ENCODE measurements around the gene C10orf53. TPM values are rescaled to one million over a fixed set of nuclear protein-coding genes. Genes with fewer than 3 reads are reported as not detected.

Gene C10orf53
- total and polyA plus RNA-seq, 2 of the 8 experiments (the other 6 are each of a cell fraction or from before 2014, with no cell fraction given), result not detected

DNA sequence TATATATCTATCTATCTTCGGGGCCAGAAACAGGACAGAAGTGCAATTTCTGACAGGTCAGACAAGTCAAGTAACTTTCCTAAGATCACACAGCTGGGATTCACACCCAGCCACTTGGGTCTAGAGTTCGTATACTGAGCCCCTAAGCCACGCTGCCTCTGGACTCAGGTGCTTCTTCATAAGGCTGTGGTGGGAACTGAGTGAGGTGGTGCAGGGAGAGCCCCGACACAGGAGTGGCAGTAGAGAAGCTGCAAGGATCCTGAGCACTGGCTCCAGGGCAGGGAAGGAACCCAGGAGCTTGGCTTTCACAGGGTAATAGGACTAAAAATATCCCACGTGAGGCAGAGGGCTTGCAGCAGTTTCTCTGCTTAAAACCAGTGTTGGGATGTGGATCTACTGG lies 33.8 kb downstream of the C10orf53 start (continued):
- TF ChIP-seq, protein P1, sequence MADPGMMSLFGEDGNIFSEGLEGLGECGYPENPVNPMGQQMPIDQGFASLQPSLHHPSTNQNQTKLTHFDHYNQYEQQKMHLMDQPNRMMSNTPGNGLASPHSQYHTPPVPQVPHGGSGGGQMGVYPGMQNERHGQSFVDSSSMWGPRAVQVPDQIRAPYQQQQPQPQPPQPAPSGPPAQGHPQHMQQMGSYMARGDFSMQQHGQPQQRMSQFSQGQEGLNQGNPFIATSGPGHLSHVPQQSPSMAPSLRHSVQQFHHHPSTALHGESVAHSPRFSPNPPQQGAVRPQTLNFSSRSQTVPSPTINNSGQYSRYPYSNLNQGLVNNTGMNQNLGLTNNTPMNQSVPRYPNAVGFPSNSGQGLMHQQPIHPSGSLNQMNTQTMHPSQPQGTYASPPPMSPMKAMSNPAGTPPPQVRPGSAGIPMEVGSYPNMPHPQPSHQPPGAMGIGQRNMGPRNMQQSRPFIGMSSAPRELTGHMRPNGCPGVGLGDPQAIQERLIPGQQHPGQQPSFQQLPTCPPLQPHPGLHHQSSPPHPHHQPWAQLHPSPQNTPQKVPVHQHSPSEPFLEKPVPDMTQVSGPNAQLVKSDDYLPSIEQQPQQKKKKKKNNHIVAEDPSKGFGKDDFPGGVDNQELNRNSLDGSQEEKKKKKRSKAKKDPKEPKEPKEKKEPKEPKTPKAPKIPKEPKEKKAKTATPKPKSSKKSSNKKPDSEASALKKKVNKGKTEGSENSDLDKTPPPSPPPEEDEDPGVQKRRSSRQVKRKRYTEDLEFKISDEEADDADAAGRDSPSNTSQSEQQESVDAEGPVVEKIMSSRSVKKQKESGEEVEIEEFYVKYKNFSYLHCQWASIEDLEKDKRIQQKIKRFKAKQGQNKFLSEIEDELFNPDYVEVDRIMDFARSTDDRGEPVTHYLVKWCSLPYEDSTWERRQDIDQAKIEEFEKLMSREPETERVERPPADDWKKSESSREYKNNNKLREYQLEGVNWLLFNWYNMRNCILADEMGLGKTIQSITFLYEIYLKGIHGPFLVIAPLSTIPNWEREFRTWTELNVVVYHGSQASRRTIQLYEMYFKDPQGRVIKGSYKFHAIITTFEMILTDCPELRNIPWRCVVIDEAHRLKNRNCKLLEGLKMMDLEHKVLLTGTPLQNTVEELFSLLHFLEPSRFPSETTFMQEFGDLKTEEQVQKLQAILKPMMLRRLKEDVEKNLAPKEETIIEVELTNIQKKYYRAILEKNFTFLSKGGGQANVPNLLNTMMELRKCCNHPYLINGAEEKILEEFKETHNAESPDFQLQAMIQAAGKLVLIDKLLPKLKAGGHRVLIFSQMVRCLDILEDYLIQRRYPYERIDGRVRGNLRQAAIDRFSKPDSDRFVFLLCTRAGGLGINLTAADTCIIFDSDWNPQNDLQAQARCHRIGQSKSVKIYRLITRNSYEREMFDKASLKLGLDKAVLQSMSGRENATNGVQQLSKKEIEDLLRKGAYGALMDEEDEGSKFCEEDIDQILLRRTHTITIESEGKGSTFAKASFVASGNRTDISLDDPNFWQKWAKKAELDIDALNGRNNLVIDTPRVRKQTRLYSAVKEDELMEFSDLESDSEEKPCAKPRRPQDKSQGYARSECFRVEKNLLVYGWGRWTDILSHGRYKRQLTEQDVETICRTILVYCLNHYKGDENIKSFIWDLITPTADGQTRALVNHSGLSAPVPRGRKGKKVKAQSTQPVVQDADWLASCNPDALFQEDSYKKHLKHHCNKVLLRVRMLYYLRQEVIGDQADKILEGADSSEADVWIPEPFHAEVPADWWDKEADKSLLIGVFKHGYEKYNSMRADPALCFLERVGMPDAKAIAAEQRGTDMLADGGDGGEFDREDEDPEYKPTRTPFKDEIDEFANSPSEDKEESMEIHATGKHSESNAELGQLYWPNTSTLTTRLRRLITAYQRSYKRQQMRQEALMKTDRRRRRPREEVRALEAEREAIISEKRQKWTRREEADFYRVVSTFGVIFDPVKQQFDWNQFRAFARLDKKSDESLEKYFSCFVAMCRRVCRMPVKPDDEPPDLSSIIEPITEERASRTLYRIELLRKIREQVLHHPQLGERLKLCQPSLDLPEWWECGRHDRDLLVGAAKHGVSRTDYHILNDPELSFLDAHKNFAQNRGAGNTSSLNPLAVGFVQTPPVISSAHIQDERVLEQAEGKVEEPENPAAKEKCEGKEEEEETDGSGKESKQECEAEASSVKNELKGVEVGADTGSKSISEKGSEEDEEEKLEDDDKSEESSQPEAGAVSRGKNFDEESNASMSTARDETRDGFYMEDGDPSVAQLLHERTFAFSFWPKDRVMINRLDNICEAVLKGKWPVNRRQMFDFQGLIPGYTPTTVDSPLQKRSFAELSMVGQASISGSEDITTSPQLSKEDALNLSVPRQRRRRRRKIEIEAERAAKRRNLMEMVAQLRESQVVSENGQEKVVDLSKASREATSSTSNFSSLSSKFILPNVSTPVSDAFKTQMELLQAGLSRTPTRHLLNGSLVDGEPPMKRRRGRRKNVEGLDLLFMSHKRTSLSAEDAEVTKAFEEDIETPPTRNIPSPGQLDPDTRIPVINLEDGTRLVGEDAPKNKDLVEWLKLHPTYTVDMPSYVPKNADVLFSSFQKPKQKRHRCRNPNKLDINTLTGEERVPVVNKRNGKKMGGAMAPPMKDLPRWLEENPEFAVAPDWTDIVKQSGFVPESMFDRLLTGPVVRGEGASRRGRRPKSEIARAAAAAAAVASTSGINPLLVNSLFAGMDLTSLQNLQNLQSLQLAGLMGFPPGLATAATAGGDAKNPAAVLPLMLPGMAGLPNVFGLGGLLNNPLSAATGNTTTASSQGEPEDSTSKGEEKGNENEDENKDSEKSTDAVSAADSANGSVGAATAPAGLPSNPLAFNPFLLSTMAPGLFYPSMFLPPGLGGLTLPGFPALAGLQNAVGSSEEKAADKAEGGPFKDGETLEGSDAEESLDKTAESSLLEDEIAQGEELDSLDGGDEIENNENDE (IDR thresholded peaks at IDR 0.05; ENCODE audit: insufficient replicate concordance, low read length), result no peak
- TF ChIP-seq SUZ12 (IDR thresholded peaks at IDR 0.05; ENCODE audit: low read length) (no peak), EP300 (IDR thresholded peaks at IDR 0.05; ENCODE audit: borderline replicate concordance in 1 of 2, low read depth in 2 of 2, low read length in 2 of 2) (no peak), PHF8 (conservative IDR thresholded peaks at IDR 0.05; ENCODE audit: low read depth, low read length) (no peak), MAFK (IDR thresholded peaks at IDR 0.05; ENCODE audit: low read depth, low read length) (no peak)
- TF ChIP-seq, protein P2, sequence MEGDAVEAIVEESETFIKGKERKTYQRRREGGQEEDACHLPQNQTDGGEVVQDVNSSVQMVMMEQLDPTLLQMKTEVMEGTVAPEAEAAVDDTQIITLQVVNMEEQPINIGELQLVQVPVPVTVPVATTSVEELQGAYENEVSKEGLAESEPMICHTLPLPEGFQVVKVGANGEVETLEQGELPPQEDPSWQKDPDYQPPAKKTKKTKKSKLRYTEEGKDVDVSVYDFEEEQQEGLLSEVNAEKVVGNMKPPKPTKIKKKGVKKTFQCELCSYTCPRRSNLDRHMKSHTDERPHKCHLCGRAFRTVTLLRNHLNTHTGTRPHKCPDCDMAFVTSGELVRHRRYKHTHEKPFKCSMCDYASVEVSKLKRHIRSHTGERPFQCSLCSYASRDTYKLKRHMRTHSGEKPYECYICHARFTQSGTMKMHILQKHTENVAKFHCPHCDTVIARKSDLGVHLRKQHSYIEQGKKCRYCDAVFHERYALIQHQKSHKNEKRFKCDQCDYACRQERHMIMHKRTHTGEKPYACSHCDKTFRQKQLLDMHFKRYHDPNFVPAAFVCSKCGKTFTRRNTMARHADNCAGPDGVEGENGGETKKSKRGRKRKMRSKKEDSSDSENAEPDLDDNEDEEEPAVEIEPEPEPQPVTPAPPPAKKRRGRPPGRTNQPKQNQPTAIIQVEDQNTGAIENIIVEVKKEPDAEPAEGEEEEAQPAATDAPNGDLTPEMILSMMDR (IDR thresholded peaks at IDR 0.05; ENCODE audit: control extremely low read depth in 1 of 3, insufficient read depth in 1 of 3, low read depth in 1 of 3, low read length in 3 of 3), result no peak
